ENCODE data around the gene KIF1C. TPM values are rescaled to one million over a fixed set of nuclear protein-coding genes. Genes with fewer than 3 reads are reported as not detected.

The KIF1C gene
- total RNA-seq, 4 donors from 2014 or later = 327 to 543 (median 393) TPM

- in situ Hi-C loops (cut with MboI; ENCODE audit: low sequenced_read_pairs in 4 of 4) (loop anchor here (5.0 to 10.0 kb wide), 3 partner anchors 72 to 78 kb away; no protein-coding TSS in a partner anchor), intact Hi-C loops (cut with DNase I; ENCODE audit: low total_unique reads) (loop anchor here (2.0 kb wide), 1 partner anchor 46 kb away; the partner anchor contains the start of genes RNF167 and SLC25A11)
- Histone ChIP-seq H3K27me3 (no peaks in the 10 kb centered on the region), H3K4me3 (peak overlapping the region; percentile 76 to 100 (median 94)), H3K27ac (peak overlapping the region; percentile 88 to 98 (median 96)), H3K36me3 (peaks cover 0 to 30% of the 10 kb centered on the region in 2 donors), H3K4me1 (peaks cover 17 to 20% of the 10 kb centered on the region in 2 donors), H3K9me3 (no peaks in the 10 kb centered on the region)
- ATAC-seq = peak in 1 of 2 donors; percentile 4
- TF ChIP-seq CTCF (IDR thresholded peaks at IDR 0.05 in 4 of 5, conservative IDR thresholded peaks at IDR 0.05 in 1 of 5) (no peak), POLR2A (IDR thresholded peaks at IDR 0.05) (no peak)
- DNase-seq = no peak
These were observed 11.3 kb upstream of the KIF1C start for GRCh38 chr17:4986403-4986802.

- Histone ChIP-seq H3K4me3 (peak within 1 kb of the TSS; percentile 76 to 100 (median 94)), H3K27ac (peak within 1 kb of the TSS; percentile 88 to 98 (median 96)), H3K4me1 (peaks cover 17 to 20% of the 10 kb centered on the region in 2 donors), H3K27me3 (no peaks in the 10 kb centered on the region), H3K36me3 (peaks cover 0 to 22% of the 10 kb centered on the region in 2 donors), H3K9me3 (no peaks in the 10 kb centered on the region)
- intact Hi-C loops (cut with DNase I; ENCODE audit: low total_unique reads) (loop anchor here (1.0 to 2.0 kb wide), 3 partner anchors 20 to 78 kb away; partner anchors contain the start of genes RNF167, SLC25A11 and SPAG7), in situ Hi-C loops (cut with MboI; ENCODE audit: low sequenced_read_pairs in 4 of 4) (loop anchor here (5.0 to 10.0 kb wide), 3 partner anchors 72 to 78 kb away; no protein-coding TSS in a partner anchor)
- DNase-seq (peak; percentile 84 to 90), ATAC-seq (peak; percentile 92)
- peak; percentile 89 to 91 for TF ChIP-seq POLR2A (IDR thresholded peaks at IDR 0.05)
- peak; percentile 80 to 96 (median 94) for TF ChIP-seq CTCF (IDR thresholded peaks at IDR 0.05 in 4 of 5, conservative IDR thresholded peaks at IDR 0.05 in 1 of 5)
These were observed 10.6 kb upstream of the KIF1C start, which contains the start of gene CAMTA2 for GRCh38 chr17:4986951-4987766. Gene CAMTA2 (minus strand): TSS chr17:4987675. CDS start chr17:4986222, 1,453 bp downstream.

- DNase-seq (peak in 1 of 2 donors; percentile 31), ATAC-seq (peak in 1 of 2 donors; percentile 40)
- peak overlapping the region; percentile 76 to 100 (median 94) for H3K4me3 ChIP-seq
- in situ Hi-C loops (cut with MboI; ENCODE audit: low sequenced_read_pairs in 4 of 4) (loop anchor here (5.0 to 10.0 kb wide), 3 partner anchors 73 to 77 kb away; no protein-coding TSS in a partner anchor), intact Hi-C loops (cut with DNase I; ENCODE audit: low total_unique reads) (loop anchor here (1.0 to 2.0 kb wide), 3 partner anchors 21 to 79 kb away; partner anchors contain the start of genes RNF167, SLC25A11 and SPAG7)
- peaks cover 0 to 14% of the 10 kb centered on the region in 2 donors for H3K36me3 ChIP-seq
- H3K27ac ChIP-seq = peak overlapping the region; percentile 88 to 98 (median 96)
- peak in 1 of 2 donors; percentile 27 for TF ChIP-seq POLR2A (IDR thresholded peaks at IDR 0.05)
- no peak for TF ChIP-seq CTCF (IDR thresholded peaks at IDR 0.05 in 4 of 5, conservative IDR thresholded peaks at IDR 0.05 in 1 of 5)
- peaks cover 17 to 20% of the 10 kb centered on the region in 2 donors for H3K4me1 ChIP-seq
- no peaks in the 10 kb centered on the region for H3K9me3 ChIP-seq
- H3K27me3 ChIP-seq = no peaks in the 10 kb centered on the region
These were observed 9.8 kb upstream of the KIF1C start for GRCh38 chr17:4987767-4988567.

GRCh38 chr17:4994081-4994595, 3.6 kb upstream of the KIF1C start:
- in situ Hi-C loops (cut with MboI; ENCODE audit: low sequenced_read_pairs in 4 of 4) (no loop called here), intact Hi-C loops (cut with DNase I; ENCODE audit: low total_unique reads) (no loop called here)
- Histone ChIP-seq H3K9me3 (no peaks in the 10 kb centered on the region), H3K4me1 (peaks cover 8 to 10% of the 10 kb centered on the region in 2 donors), H3K4me3 (no peak overlapping the region), H3K27me3 (no peaks in the 10 kb centered on the region), H3K27ac (no peak overlapping the region), H3K36me3 (no peaks in the 10 kb centered on the region)
- TF ChIP-seq POLR2A (IDR thresholded peaks at IDR 0.05) (no peak), CTCF (IDR thresholded peaks at IDR 0.05 in 4 of 5, conservative IDR thresholded peaks at IDR 0.05 in 1 of 5) (no peak)
- ATAC-seq (no peak), DNase-seq (no peak)

Measured in gastrocnemius medialis (tissue), 4 donors.